SK-N-MC (cell line): ENCODE measurements around the gene UHRF2.

Experiments used
- EZH2 ChIP-seq: fragments of 200-600 bp; sonication (generic); IDR thresholded peaks from one replicate; pipeline ENCODE4 v1.6.1; 2017; ENCODE audit warnings: antibody characterized with exemption
- FOXP2 ChIP-seq: optimal IDR thresholded peaks from 2 replicates; pipeline ENCODE3; 2011; ENCODE audit warnings: mild to moderate bottlenecking, moderate library complexity; ENCODE audit not compliant: insufficient read depth; ENCODE audit errors: extremely low read length, control extremely low read depth
- POLR2AphosphoS5 ChIP-seq: IDR thresholded peaks from 2 replicates; pipeline ENCODE4 v1.6.1; 2012; ENCODE audit warnings: mild to moderate bottlenecking, low read depth, low read length, borderline replicate concordance

DNA sequence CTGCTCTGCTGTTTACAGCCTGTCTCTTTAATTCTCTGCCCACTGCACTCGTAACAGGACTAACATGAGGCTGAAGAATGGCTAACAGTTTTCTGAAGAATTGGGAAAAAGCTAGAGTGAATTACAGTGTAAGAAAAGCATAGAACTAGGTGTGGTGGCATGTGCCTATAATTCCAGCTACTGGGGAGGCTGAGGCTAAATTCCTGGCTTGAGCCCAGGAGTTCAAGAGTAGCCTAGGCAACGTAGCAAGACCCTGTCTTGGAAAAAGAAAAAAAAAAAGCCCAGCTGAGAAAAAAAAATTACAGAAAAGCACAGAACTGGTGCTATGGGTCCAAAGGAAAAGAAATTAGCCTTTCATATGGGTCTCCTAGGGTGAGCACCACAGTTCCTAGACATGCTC, 13.9 kb upstream of the UHRF2 start:
- TF ChIP-seq POLR2AphosphoS5 (no peak), EZH2 (no peak), FOXP2 (no peak)
